ENCODE results near the gene AADACL2.

The AADACL2 gene

DNA sequence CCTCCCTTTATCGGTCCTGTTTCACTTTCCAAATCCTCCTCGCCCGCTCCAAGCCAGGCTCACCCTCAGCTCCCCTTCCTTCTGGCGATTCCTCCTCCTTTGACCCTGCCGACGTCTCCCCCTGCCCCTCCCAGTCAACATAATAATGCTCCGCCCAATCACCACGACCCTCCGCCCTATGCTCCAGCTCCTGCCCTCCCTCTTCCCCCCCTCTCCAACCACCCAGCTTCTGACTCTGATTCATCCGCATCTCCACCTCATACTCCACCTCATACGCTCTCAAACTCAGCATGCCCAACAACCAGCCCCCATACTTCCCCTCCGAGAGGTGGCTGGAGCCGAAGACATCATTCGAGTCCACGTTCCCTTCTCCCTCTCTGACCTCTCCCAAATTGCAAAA, 73.1 kb downstream of the AADACL2 start:
- DNase-seq: no peak
